KMS-11 (cell line): ENCODE results near the gene PDCD1.
A peak's percentile ranks its signal among the peaks of the same experiment; 100 is the strongest.
"Not testable (repeated sequence)": the region's sequence is repeated elsewhere in the genome, so short reads cannot be mapped to it uniquely, and the experiment has no call there.

Experiments
- H2AFZ ChIP-seq: fragments of 200-600 bp; sonication (generic); 2 replicates; pipeline ENCODE4 v1.6.1; 2016; ENCODE audit warnings: antibody characterized with exemption, mixed run types, low read depth
- H3K27ac ChIP-seq: fragments of 200-600 bp; sonication (generic); 2 replicates; pipeline ENCODE4 v1.6.1; 2016; ENCODE audit warnings: mild to moderate bottlenecking, mixed run types
- H3K27me3 ChIP-seq: fragments of 200-600 bp; sonication (generic); 2 replicates; pipeline ENCODE4 v1.6.1; 2017; ENCODE audit warnings: mild to moderate bottlenecking, low read depth, mixed run types, moderate library complexity; ENCODE audit not compliant: insufficient read depth
- H3K36me3 ChIP-seq: fragments of 200-600 bp; sonication (generic); 2 replicates; pipeline ENCODE4 v1.6.1; 2017; ENCODE audit warnings: mild to moderate bottlenecking, mixed run types; ENCODE audit not compliant: insufficient read depth
- H3K4me1 ChIP-seq: fragments of 200-600 bp; sonication (generic); 2 replicates; pipeline ENCODE4 v1.6.1; 2016; ENCODE audit warnings: mild to moderate bottlenecking, low read depth, mixed run types; ENCODE audit not compliant: poor library complexity, severe bottlenecking
- H3K4me2 ChIP-seq: fragments of 200-600 bp; sonication (generic); 2 replicates; pipeline ENCODE4 v1.7.0; 2016; ENCODE audit warnings: mild to moderate bottlenecking, mixed run types
- H3K4me3 ChIP-seq: fragments of 200-600 bp; sonication (generic); IDR thresholded peaks from 2 replicates; pipeline ENCODE4 v1.6.1; 2017; ENCODE audit warnings: low read depth, low read length, mixed read lengths; ENCODE audit not compliant: insufficient read depth
- H3K79me2 ChIP-seq: fragments of 200-600 bp; sonication (generic); 2 replicates; pipeline ENCODE4 v1.6.1; 2016; ENCODE audit warnings: low read depth, mixed run types; ENCODE audit not compliant: insufficient read depth
- H3K9ac ChIP-seq: fragments of 200-600 bp; sonication (generic); 2 replicates; pipeline ENCODE4 v1.6.1; 2016; ENCODE audit warnings: mild to moderate bottlenecking, mixed run types
- H4K20me1 ChIP-seq: fragments of 200-600 bp; sonication (generic); 2 replicates; pipeline ENCODE4 v1.6.1; 2016; ENCODE audit warnings: mild to moderate bottlenecking, mixed run types; ENCODE audit not compliant: insufficient read depth
- CTCF ChIP-seq: fragments of 200-600 bp; sonication (generic); conservative IDR thresholded peaks from 2 replicates; pipeline ENCODE4 v1.6.1; 2017; ENCODE audit warnings: low read depth, mild to moderate bottlenecking, antibody characterized with exemption, low read length, moderate library complexity, mixed read lengths

The PDCD1 gene

GRCh38 chr2:241858206-241859016 is at the start of gene PDCD1:
PDCD1 (minus strand) TSS chr2:241858894; CDS start chr2:241858838, 56 bp downstream.
- peak within 1 kb of the TSS; percentile 74 for H3K27ac ChIP-seq

GRCh38 chr2:241907831-241908230 is 49.1 kb upstream of the PDCD1 start:
- not testable (repeated sequence) for H3K4me1 ChIP-seq, H4K20me1 ChIP-seq, H3K27ac ChIP-seq, H3K4me3 ChIP-seq, H3K9ac ChIP-seq, H3K4me2 ChIP-seq, H3K27me3 ChIP-seq, H3K79me2 ChIP-seq, H3K36me3 ChIP-seq, H2AFZ ChIP-seq

More at GRCh38 chr2:241858206-241859016, at the start of gene PDCD1:
- peak within 1 kb of the TSS; percentile 68 for H3K4me3 ChIP-seq
- peak within 1 kb of the TSS; percentile 87 for H2AFZ ChIP-seq
- H3K27me3 ChIP-seq: peaks cover 14% of the 10 kb centered on the region; the same call in 1 of the 2 replicates
- peaks cover 22% of the 10 kb centered on the region for H3K4me1 ChIP-seq
- H3K79me2 ChIP-seq: no peaks in the 10 kb centered on the region
- peak within 1 kb of the TSS; percentile 51 for H3K9ac ChIP-seq
- no peaks in the 10 kb centered on the region for H4K20me1 ChIP-seq
- no peak for TF ChIP-seq CTCF
- H3K4me2 ChIP-seq: peak within 1 kb of the TSS; percentile 96
- H3K36me3 ChIP-seq: no peaks in the 10 kb centered on the region

- Histone ChIP-seq H3K36me3 (no peaks in the 10 kb centered on the region), H3K9ac (no peak overlapping the region), H3K27ac (no peak overlapping the region), H3K4me3 (no peak overlapping the region), H2AFZ (no peak overlapping the region), H3K4me1 (no peaks in the 10 kb centered on the region), H3K4me2 (no peak overlapping the region), H3K79me2 (no peaks in the 10 kb centered on the region), H4K20me1 (no peaks in the 10 kb centered on the region), H3K27me3 (no peaks in the 10 kb centered on the region)
- TF ChIP-seq CTCF: no peak
Observed at GRCh38 chr2:241906826-241907570, 48.3 kb upstream of the PDCD1 start.

GRCh38 chr2:241906378-241906770 is 47.7 kb upstream of the PDCD1 start:
- not testable (repeated sequence) for H3K79me2 ChIP-seq, H3K4me2 ChIP-seq

GRCh38 chr2:241905716-241906377 is 47.2 kb upstream of the PDCD1 start:
- Histone ChIP-seq H2AFZ (no peak overlapping the region), H3K9ac (no peak overlapping the region), H3K27me3 (no peaks in the 10 kb centered on the region), H3K4me3 (no peak overlapping the region), H3K36me3 (no peaks in the 10 kb centered on the region), H3K4me1 (no peaks in the 10 kb centered on the region), H3K79me2 (no peaks in the 10 kb centered on the region), H3K27ac (no peak overlapping the region), H3K4me2 (no peak overlapping the region), H4K20me1 (no peaks in the 10 kb centered on the region)
- no peak for TF ChIP-seq CTCF

More at GRCh38 chr2:241906378-241906770, 47.7 kb upstream of the PDCD1 start:
- not testable (repeated sequence) for H3K4me1 ChIP-seq, H3K27ac ChIP-seq, H3K9ac ChIP-seq, H3K27me3 ChIP-seq, H3K4me3 ChIP-seq, H3K36me3 ChIP-seq, H4K20me1 ChIP-seq, H2AFZ ChIP-seq
